HG02759 (cell line): Measurements from ENCODE around the gene PCDHA6.
"Not testable (repeated sequence)": the region's sequence is repeated elsewhere in the genome, so short reads cannot be mapped to it uniquely, and the experiment has no call there.

Source experiments
- ATAC-seq: cut with Tn5 transposase; IDR thresholded peaks from one replicate; pipeline ENCODE4 v1.9.1; 2021; ENCODE audit warnings: mild to moderate bottlenecking, moderate library complexity; ENCODE audit not compliant: unreplicated experiment

PCDHA6 gene

GRCh38 chr5:140808889-140809291 lies 18.9 kb upstream of the PCDHA6 start:
- ATAC-seq: no peak

DNA sequence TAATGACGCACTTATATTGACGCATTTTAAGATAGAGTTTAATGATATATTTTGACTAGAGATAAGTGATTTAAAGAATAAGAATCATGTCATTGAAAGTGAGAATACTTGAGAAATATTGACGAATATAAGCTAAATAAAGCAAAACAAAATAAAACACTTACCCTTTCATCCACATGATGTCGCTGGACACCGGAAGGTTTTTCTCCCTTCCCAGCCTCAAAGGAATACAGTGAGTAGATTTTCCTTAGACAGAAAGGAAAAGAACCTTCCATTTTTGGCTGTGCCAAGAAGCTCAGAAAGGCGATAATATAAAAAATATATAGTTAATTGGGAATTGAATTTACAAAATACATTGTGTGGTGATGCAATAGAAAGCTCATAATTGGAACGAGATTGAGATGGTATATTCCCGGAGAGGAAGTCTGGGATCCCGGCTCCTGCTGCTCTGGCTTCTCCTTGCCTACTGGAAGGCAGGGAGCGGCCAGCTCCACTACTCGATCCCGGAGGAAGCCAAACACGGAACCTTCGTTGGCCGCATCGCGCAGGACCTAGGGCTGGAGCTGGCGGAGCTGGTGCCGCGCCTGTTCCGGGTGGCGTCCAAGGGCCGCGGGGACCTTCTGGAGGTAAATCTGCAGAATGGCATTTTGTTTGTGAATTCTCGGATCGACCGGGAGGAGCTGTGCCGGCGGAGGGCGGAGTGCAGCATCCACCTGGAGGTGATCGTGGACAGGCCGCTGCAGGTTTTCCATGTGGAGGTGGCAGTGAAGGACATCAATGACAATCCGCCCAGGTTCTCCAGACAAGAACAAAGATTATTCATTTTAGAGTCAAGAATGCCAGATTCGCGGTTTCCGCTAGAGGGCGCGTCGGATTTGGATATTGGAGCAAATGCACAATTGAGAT lies 6.1 kb upstream of the PCDHA6 start, which contains the start of gene PCDHA5:
TSS of gene PCDHA5 (plus strand) at position 239 of the 906 bp plus-strand sequence.
- no peak for ATAC-seq

- ATAC-seq: no peak
These were observed 5.5 kb upstream of the PCDHA6 start for GRCh38 chr5:140822281-140822629.

DNA sequence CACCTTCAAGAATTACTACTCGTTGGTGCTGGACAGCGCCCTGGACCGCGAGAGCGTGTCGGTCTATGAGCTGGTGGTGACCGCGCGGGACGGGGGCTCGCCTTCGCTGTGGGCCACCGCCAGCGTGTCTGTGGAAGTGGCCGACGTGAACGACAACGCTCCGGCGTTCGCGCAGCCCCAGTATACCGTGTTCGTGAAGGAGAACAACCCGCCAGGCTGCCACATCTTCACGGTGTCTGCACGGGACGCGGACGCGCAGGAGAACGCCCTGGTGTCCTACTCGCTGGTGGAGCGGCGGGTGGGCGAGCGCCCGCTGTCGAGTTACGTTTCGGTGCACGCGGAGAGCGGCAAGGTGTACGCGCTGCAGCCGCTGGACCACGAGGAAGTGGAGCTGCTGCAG lies 4.8 kb upstream of the PCDHA6 start:
- ATAC-seq: not testable (repeated sequence)

GRCh38 chr5:140823475-140823874 lies 4.3 kb upstream of the PCDHA6 start:
- ATAC-seq: no peak

GRCh38 chr5:140828362-140828737 lies 590 bp downstream of the PCDHA6 start:
- no peak for ATAC-seq

- ATAC-seq: not testable (repeated sequence)
These were observed 2.0 kb downstream of the PCDHA6 start for GRCh38 chr5:140829511-140830501.

DNA sequence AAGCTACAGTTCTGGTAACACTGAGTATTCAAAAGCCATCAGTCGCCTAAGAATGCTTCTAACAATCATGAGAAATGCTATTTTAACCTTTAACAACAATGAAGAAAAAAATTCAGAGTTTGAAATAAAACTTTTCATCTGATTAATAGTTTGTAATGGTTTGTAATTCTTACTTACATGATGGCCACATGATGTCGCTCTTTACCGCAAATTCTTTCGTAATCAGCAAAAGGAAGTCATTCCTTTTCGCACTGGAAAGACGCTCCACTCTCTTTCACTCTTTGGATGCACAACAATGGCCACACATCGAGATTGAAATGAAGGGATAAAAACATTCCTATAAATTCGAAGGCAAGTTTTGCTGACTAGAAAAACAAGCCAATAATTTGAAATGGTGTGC lies 6.2 kb downstream of the PCDHA6 start, which contains the start of gene PCDHA7:
TSS of gene PCDHA7 (plus strand) at position 277 of the 400 bp plus-strand sequence. CDS start at position 392, 115 bp downstream.
- ATAC-seq: no peak

GRCh38 chr5:140834439-140835008 lies 6.8 kb downstream of the PCDHA6 start:
- ATAC-seq: not testable (repeated sequence)

DNA sequence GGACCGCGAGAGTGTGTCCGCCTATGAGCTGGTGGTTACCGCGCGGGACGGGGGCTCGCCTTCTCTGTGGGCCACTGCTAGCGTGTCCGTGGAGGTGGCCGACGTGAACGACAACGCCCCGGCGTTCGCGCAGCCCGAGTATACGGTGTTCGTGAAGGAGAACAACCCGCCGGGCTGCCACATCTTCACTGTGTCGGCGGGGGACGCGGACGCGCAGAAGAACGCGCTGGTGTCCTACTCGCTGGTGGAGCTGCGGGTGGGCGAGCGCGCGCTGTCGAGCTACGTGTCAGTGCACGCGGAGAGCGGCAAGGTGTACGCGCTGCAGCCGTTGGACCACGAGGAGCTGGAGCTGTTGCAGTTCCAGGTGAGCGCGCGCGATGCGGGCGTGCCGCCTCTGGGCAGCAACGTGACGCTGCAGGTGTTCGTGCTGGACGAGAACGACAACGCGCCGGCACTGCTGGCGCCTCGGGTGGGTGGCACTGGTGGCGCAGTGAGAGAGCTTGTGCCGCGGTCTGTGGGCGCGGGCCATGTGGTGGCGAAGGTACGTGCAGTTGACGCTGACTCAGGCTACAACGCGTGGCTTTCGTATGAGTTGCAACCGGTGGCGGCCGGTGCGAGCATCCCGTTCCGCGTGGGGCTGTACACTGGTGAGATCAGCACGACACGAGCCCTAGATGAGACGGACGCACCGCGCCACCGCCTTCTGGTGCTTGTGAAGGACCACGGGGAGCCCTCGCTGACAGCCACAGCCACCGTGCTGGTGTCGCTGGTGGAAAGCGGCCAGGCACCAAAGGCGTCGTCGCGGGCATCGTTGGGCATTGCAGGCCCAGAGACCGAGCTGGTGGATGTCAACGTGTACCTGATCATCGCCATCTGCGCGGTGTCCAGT lies 8.1 kb downstream of the PCDHA6 start:
- ATAC-seq: no peak

DNA sequence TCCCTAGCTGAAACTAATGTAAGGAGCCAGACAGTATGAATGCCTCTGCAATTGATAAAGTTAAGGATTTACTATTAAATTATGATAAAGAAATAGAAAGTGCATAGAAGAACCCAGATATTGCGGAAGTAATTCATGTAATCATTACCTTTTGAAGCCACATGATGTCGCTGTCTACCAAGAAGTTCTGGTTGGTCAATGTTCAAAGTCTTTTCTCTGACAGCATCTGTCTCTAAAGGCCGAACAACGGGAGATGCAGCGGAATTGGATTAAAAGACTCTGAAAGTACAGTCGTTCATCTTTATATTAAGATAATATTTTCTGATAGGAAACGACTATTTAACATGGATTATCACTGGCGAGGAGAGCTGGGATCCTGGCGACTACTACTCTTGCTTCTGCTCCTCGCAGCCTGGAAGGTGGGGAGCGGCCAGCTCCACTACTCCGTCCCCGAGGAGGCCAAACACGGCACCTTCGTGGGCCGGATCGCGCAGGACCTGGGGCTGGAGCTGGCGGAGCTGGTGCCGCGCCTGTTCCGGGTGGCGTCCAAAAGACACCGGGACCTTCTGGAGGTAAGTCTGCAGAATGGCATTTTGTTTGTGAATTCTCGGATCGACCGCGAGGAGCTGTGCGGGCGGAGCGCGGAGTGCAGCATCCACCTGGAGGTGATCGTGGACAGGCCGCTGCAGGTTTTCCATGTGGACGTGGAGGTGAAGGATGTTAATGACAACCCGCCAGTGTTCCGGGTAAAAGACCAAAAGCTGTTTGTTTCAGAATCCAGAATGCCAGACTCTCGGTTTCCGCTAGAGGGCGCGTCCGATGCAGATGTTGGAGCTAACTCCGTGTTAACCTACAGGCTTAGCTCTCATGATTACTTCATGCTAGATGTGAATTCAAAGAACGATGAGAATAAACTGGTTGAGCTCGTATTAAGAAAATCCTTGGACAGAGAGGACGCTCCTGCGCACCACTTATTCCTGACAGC lies 13.5 kb downstream of the PCDHA6 start, which contains the start of gene PCDHA8:
TSS of gene PCDHA8 (plus strand) at position 210 of the 985 bp plus-strand sequence. CDS start at position 345, 135 bp downstream.
- ATAC-seq: no peak

GRCh38 chr5:140842798-140843733 lies 15.3 kb downstream of the PCDHA6 start:
- ATAC-seq: no peak

- not testable (repeated sequence) for ATAC-seq
These were observed 20.7 kb downstream of the PCDHA6 start, which contains the start of gene PCDHA9 for GRCh38 chr5:140848139-140849102. PCDHA9 (plus strand) TSS chr5:140848382; CDS start chr5:140848496, 114 bp downstream.

DNA sequence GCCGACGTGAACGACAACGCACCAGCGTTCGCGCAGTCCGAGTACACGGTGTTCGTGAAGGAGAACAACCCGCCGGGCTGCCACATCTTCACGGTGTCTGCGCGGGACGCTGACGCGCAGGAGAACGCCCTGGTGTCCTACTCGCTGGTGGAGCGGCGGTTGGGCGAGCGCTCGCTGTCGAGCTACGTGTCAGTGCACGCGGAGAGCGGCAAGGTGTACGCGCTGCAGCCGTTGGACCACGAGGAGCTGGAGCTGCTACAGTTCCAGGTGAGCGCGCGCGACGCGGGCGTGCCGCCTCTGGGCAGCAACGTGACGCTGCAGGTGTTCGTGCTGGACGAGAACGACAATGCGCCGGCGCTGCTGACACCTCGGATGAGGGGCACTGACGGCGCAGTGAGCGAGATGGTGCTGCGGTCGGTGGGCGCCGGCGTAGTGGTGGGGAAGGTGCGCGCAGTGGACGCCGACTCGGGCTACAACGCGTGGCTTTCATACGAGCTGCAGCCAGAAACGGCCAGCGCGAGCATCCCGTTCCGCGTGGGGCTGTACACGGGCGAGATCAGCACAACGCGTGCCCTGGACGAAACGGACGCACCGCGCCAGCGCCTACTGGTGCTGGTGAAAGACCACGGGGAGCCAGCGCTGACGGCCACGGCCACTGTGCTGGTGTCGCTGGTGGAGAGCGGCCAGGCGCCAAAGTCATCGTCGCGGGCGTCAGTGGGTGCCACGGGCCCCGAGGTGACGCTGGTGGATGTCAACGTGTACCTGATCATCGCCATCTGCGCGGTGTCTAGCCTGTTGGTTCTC lies 22.3 kb downstream of the PCDHA6 start:
- not testable (repeated sequence) for ATAC-seq
